Activated CD4-positive, CD25-positive, alpha-beta regulatory T cell treated with anti-CD3 and anti-CD28 coated beads, Interleukin-2, amount 50 U/mL, for 72 hours (primary cell): Measurements from ENCODE around the gene CHRNB4.

Experiments
- DNase-seq: peaks from one replicate; pipeline ENCODE4 v3.0.0; 2021

CHRNB4 gene

DNA sequence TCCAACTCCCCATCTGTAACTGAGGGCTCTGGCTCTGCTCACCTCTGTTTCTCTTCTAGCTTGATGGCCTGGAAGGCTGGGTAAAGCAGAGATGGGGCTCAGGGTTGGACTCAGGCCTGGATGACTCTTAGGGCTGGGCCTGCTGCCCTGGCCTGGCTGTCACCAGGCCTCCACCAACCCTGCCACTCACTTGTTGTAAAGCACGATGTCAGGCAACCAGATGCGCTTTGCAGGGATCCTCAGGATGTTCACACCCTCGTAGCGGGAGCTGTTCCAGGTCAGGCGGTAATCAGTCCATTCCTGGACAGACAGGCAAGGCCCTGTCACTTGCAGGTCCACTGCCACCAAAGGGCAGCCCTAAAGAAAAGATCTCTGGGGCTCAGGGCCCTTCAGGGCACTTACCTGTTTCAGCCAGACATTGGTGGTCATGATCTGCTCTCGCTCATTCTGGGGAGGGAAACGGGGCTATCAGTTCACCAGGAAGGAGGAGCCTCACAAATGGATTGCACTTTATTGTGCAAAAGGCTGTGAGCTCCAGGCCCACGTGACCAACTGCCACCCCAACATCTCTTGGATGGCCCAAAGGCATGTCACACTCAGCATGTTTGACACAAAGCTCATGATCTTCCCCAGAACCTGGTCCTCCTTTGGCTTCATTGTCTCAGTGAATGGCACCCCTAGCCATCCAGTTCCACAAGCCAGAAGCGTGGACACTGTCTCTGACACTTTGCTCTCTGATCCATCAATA is 9.9 kb downstream of the CHRNB4 start:
- DNase-seq = no peak

DNA sequence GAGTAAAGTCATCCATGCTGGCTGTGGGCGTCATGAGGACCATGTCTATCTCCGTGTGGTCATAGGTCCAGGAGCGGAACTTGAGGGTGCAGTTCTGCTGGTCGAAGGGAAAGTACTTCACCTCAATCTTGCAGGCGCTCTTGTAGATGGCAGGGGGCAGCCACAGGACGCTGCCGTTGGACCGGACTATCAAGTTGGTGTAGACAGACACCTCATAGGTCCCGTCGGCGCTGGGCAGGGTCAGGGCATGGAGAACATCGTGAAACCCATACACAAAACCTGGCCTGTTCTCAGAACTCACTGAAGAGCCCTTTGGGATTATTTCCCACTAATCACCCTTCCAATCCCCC is 11.3 kb downstream of the CHRNB4 start:
- DNase-seq = no peak

GRCh38 chr15:78629031-78629715 is 11.8 kb downstream of the CHRNB4 start:
- DNase-seq = no peak

GRCh38 chr15:78628227-78628626 is 12.8 kb downstream of the CHRNB4 start:
- DNase-seq = no peak

GRCh38 chr15:78627348-78627747 is 13.7 kb downstream of the CHRNB4 start:
- DNase-seq = no peak

DNA sequence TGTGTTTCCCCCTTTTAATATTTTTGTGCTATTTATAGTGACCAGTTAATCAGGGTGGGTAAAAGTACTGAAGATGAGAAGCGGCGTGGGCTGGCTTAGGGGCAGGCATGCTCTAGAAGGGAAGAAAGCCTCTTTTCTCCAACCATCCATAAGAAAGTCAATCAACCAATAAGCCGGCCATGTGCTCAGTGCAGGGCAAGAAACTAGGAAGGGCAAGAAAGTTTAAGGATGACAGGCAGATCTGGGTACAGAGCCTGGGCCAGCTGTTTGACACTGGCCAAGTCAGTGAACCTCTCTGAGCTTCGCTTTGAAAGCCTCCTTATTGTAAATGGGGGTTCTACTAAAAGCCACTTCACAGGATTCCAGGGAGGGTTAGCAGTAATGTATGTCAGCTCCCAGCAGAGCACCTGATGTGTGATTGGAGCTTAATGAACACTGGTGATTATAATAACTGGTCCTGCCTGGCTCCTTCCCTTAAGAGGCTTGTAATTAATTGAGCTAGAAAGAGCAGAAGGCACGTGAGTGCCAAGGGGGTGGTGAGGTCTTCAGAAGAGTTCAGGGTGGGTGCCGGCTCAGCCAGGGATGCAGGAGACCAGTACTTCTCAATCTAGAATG is 14.5 kb downstream of the CHRNB4 start:
- DNase-seq = no peak

GRCh38 chr15:78625606-78626280 is 15.3 kb downstream of the CHRNB4 start:
- no peak for DNase-seq

DNA sequence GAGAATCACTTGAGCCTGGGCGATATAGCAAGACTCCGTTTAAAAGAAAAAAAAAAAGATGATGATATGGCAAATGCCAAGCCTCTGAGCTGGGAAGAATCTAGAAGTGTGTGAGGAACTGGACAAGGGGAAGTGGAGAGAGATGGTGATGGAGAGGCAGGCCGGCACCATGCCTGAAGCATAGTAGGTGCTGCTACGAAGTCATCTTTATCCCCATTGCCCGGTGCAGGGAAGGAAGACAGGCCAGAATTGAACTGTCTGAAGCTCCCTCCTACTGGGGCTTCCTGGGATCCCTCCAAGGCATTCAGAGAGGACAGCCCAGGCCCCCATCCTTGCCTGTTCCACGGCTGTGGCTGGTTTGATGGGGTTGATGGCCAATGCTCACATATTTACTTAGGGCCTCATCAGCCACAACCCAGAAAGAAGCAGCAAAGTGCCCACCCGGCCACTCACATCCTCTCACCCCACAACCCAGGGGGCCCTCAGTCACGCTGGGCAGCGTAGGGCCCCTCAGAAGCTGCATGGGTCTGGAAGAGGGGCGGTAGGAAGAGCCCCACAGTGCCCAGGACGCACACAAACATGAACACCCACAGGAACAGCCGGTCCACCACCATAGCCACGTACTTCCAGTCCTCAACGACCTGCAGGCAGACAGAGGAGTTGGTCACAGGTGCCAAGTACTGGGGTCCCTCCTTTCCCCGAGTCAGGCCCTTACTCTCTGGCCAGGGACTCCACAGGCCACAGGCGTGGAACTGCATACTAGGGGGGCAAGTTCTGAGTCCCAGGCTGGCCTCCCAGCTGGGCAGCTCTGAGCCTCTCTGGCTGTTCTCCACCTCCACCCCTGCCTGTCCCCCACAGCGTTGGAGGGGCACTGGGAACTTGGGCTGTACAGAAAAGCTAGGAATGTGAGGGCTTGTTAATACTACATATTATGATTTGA is 16.1 kb downstream of the CHRNB4 start:
- DNase-seq = no peak

- DNase-seq = no peak
Observed at GRCh38 chr15:78623786-78624497, 17.1 kb downstream of the CHRNB4 start.

- no peak for DNase-seq
Observed at GRCh38 chr15:78621810-78622402, 19.1 kb downstream of the CHRNB4 start.

GRCh38 chr15:78620527-78621421 is 20.2 kb downstream of the CHRNB4 start, which contains the start of gene CHRNA3:
CHRNA3 (minus strand) TSS chr15:78620996; CDS start chr15:78620794, 202 bp downstream.
- no peak for DNase-seq

GRCh38 chr15:78620021-78620526 is 20.9 kb downstream of the CHRNB4 start:
- no peak for DNase-seq

GRCh38 chr15:78619022-78619950 is 21.7 kb downstream of the CHRNB4 start:
- no peak for DNase-seq

DNA sequence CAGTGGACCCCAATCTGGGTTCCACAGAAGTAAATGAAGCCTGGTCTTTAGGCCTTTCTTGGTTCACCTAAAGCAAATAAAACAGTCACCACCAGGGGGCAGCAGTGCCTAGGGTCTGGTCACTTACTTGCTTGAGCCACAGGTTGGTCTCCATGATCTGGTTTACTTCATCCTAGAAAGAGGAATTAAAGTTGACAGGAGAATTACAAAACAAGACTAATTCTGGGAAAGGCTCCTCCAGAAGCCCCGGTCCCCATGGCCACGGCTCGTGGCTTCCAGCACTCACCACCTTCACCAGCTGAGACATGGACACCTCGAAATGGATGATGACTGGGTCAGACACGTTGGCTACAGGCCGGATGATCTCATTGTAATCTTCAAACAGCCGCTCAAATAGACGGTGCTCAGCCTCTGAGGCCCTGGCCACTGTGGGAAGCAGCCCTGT is 22.5 kb downstream of the CHRNB4 start:
- DNase-seq = peak; percentile 84

DNA sequence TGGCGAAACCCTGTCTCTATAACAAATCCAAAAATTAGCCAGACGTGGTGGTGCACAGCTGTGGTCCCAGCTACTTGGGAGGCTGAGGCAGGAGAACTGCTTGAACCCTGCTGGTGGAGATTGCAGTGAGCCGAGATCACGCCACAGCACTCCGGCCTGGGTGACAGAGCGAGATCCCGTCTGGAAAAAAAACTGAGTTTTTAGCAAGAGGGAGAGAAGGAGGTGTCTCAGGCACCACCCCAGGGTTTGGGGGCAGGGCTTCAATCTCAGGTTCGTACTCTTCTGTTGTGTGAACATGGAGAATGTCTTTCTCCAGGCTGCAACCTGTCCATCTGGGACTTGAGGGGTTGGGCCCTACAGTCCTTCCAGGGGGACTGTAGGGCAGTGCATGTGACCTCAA is 22.9 kb downstream of the CHRNB4 start:
- DNase-seq = no peak

DNA sequence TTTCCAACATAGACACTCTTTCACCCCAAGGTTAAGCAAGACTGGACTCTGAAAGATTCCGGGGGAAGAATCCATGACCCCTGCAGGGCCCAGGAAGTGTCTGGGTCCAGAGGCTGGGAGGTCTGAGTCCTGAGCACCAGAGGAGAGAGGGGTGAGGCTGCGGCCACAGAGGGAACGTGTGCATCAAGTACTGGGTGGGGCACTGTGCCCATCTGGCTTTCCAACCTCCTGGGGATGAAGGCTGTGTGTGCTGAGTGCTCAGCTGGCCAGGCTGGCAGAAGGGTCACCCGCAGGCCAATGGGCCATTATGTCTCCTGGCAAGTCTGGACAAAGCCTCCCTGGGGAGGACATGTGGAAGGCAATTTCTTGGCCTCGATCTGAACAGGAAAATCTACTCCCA is 23.5 kb downstream of the CHRNB4 start:
- no peak for DNase-seq

DNA sequence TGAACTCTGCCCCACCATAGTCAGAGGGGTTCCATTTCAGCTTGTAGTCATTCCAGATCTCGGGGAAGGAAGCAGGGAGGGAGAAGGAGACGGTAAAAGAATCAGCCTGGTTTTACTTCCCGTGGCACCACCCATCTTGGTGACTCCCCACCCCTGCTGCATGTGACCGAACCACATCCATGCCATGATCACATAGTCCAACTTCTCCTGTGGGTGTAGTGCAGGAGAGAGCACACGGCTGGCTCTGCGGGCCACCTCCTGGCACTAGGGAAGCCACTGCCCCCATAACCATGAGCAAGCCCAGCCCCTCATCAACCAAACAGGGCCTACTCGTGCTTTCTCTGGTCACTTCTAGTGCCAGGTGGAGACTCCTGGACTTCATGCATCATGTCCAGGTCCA is 23.9 kb downstream of the CHRNB4 start:
- no peak for DNase-seq

- no peak for DNase-seq
Observed at GRCh38 chr15:78616506-78616905, 24.5 kb downstream of the CHRNB4 start.

- DNase-seq = no peak
Observed at GRCh38 chr15:78615151-78615589, 25.8 kb downstream of the CHRNB4 start.
